GM19035 (cell line): Measurements from ENCODE around the gene ALKBH1.
"Not testable (repeated sequence)": the region's sequence is repeated elsewhere in the genome, so short reads cannot be mapped to it uniquely, and the experiment has no call there.

Experiments
- ATAC-seq: cut with Tn5 transposase; IDR thresholded peaks from one replicate; pipeline ENCODE4 v1.9.1; 2021; ENCODE audit not compliant: unreplicated experiment

The ALKBH1 gene

DNA sequence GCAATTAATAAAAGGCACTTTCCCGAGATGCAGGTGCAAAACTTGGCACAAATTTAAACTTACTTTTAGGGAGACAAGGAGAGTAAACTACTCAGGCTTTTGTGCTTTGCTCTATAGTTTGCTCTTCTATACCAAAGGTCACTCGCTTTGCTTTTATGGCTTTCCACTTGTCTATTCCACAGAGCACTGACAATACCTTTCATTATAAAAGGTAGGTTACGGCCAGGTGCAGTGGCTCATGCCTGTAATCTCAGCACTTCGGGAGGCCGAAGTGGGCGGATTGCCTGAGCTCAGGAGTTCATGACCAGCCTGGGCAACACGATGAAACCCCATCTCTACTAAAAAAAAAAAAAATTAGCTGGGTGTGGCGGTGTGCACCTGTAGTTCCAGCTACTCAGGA is 32.9 kb downstream of the ALKBH1 start:
- no peak for ATAC-seq

DNA sequence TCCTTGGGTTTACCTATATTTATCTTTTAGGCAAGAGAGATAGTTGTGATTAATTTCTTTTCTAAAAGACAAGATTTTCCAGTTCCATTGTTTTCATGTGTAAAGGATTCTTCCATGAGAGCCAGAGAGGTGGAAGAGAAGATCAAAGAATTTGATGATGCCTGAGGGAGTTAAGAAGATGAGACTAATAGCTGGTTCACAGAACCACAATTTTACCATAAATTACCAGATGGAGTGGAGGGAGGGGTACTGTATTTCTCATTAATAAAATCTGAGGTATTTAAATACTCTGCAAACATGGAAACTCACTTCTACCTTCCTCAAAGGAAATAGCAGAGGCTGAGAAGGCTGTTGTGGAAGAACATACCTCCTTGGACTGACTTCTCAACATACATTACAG is 34.6 kb downstream of the ALKBH1 start:
- no peak for ATAC-seq

DNA sequence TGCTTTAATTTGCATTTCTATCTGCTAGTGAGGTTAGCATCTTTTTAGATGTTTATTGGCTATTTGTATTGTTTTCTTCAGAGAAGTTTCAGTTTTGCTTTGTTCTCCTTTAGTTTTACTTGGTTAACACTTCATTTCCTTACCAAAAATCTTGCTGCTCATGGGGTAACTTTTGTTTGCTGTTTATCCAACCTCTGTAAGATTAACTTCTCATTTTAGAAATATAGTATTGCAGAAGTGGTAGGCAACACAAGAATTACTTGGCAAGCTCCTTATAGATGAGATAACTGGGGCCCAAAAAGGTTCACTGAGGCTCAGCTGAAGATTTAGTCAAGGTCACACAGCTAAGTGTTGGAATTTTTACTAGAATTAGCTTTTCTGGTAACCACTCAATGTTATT is 40.5 kb downstream of the ALKBH1 start:
- ATAC-seq, result no peak

- no peak for ATAC-seq
These were observed 44.5 kb downstream of the ALKBH1 start for GRCh38 chr14:77663293-77663692.

DNA sequence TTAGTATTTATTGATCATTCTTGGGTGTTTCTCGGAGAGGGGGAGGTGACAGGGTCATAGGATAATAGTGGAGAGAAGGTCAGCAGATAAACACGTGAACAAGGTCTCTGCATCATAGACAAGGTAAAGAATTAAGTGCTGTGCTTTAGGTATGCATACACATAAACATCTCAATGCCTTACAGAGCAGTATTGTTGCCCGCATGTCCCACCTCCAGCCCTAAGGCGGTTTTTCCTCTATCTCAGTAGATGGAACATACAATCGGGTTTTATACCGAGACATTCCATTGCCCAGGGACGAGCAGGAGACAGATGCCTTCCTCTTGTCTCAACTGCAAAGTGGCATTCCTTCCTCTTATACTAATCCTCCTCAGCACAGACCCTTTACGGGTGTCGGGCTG is 46.3 kb downstream of the ALKBH1 start:
- not testable (repeated sequence) for ATAC-seq

- ATAC-seq, result no peak
These were observed 47.1 kb downstream of the ALKBH1 start for GRCh38 chr14:77660754-77661153.

DNA sequence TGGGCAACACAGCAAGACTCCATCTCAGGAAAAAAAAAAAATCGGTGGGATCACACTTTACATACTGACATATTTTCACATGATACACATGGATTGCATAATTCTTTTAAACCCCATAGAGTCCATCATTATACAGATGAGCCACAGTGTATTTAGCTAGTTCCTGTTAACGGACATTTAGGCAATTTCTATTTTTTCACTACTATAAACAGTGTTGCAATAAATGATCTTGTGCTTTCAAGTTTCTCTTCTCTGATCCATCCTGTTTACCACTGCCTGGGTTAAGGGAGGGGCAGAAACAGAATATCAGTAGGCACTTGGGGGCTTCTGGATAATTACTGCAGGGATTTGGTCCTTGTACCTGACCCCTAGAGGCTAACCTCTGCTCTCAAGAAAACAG is 48.0 kb downstream of the ALKBH1 start:
- no peak for ATAC-seq

DNA sequence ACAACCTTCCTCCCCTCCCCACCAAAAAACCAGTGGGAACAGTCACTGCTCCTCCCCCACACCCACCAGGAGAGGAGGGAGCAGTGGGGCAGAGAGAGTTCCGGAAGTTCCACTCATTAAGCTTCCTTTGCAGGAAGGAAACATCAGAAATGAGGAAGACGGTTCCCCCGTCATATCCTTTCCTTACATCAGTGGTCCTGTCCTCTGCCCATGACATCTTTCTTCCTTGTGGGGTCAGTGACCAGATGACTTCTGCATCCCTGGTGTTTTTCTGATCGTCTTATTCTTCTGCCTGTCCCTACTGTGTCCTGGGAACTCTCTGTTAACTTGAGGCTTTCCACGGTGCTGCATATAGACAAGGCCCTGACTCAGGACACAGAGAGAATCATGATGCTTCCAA is 50.5 kb downstream of the ALKBH1 start:
- no peak for ATAC-seq

DNA sequence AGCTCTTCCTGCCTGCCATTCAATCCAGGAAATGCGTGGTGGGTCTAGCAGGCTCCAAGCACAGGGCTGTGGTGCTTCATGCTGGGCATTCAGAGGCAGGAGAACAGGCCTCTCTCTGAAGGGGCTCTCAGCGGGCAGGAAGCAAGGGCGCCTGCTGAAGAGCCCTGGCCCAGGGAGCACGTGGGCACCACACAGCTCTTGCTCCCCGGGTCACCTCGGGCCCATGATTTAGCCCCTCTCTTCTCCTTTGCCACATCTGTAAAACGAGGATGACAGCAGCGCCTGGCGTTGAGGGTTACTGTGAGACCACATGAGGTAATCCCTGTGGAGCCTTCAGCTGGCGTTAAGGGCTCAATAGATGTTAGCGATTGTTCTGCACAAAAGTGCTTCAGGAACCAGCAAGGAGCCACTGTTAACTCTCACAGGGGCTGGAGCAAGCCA is 53.8 kb downstream of the ALKBH1 start:
- ATAC-seq, result no peak

GRCh38 chr14:77649326-77649725 is 58.5 kb downstream of the ALKBH1 start:
- ATAC-seq, result no peak

DNA sequence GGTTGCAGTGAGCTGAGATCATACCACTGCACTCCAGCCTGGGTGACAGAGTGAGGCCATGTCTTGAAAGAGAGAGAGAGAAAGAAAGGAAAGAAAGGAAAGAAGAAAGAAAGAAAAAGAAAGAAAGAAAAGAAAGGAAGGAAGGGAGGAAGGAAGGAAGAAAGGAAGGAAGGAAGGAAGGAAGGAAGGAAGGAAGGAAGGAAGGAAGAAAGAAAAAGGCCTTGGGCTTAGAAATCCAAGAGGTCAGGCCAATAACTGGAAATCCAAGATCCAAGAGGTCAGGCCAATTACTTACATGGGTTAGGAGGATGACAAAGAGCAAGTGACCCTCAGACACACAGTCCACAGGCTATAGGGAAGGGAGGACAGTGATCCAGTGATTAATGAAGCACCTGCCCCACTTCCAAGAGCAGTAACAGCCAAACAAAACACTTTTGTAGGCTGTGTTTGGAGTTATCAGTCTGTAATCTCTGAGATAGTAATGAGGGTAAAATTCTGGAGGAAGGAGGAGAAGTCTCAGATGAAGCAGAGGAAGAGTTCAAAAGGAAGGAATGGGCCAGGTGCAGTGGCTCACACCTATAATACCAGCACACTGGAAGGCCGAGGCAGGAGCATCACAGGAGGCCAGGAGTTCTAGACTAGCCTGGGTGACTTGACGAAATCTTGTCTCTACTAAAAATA is 59.2 kb downstream of the ALKBH1 start:
- no peak for ATAC-seq

- ATAC-seq, result no peak
These were observed 60.0 kb downstream of the ALKBH1 start for GRCh38 chr14:77647853-77648252.

DNA sequence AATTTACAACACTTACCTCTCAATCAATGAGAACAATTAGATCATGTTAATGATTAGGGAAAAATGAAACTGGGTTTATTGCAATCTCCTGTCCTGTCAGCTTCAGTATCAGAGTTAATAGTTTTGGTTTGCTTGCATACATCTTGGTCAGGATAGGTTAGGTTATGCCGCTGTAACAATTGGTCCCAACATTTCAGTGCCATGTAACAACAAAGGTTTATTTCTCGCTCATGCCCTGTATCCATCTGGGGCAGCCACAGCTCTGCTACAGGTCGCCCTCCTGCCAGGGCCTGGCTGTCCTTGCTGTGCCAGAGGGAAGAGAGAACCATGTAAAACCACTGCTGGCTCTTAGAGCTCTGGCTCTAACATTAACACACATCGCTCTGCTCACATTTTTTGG is 60.9 kb downstream of the ALKBH1 start:
- no peak for ATAC-seq

DNA sequence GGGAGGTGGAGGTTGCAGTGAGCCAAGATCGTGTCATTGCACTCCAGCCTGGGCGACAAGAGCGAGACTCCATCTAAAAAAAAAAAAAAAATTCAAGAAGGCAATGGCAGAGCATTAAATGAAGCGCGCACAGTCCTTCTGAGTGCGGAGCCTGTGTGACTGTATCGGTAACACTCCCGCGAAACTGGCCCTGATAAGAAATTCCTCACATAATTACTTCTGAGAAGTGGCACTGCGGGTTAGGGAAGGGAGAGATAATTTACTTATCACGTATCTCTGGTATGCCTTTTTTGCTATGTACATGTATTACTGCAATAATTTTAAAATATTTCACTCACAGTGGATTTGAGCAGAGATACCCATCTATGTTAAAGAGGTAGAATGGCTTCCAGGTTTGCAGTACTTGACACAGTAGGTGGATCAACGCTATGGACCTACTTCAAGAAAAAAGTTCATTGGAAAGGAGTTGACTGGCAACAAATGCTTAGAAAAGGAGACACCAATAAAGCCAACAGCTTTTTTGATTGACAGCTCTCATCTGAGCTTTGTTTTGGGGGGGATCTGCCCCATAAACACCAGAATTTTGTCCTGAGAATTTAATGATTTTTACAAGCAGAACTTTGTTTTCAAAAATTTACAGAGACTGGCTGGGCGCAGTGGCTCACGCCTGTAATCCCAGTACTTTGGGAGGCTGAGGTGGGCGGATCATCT is 62.1 kb downstream of the ALKBH1 start:
- ATAC-seq, result no peak

- ATAC-seq, result no peak
These were observed 65.4 kb downstream of the ALKBH1 start for GRCh38 chr14:77642407-77642806.

GRCh38 chr14:77641534-77642341 is 66.1 kb downstream of the ALKBH1 start:
- peak; percentile 76 for ATAC-seq

- ATAC-seq, result peak; percentile 33
These were observed 66.9 kb downstream of the ALKBH1 start for GRCh38 chr14:77640756-77641533.

- ATAC-seq, result no peak
These were observed 69.1 kb downstream of the ALKBH1 start for GRCh38 chr14:77638771-77639171.

DNA sequence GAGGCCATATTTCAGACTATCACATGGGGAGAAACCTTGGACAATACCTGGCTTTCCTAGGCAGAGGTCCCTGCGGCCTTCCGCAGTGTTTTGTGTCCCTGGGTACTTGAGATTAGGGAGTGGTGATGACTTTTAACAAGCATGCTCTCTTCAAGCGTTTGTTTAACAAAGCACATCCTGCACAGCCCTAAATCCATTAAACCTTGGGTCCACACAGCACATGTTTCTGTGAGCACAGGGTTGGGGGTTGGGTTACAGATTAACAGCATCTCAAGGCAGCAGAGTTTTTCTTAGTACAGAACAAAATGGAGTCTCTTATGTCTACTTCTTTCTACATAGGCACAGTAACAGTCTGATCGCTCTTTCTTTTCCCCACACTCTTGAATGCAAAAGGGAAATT is 72.0 kb downstream of the ALKBH1 start:
- not testable (repeated sequence) for ATAC-seq

- not testable (repeated sequence) for ATAC-seq
These were observed 72.4 kb downstream of the ALKBH1 start for GRCh38 chr14:77635466-77635865.

DNA sequence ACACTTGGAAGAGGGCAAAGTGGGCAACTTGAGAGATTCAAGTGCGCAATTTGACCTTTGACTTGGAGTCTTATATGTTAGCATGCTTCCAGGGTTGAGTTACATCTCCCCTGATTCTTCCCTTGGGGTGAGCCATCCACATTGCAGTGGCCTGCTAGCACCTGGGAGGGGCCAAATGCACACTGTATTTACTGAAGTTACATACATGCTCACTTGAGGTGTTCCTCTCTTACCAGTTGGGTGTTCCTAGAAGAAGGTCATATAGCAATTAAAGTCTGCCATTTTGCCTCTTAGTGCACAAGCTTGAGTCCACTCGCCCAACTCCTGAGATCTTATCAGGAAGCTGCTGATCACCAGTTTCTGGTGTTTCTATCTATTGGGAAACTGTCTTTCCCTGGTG is 77.7 kb downstream of the ALKBH1 start:
- no peak for ATAC-seq
